GM18907 (cell line): ENCODE data around the gene GOLGA6A.
"Not testable (repeated sequence)": the region's sequence is repeated elsewhere in the genome, so short reads cannot be mapped to it uniquely, and the experiment has no call there.

ENCODE experiments used
- ATAC-seq: cut with Tn5 transposase; IDR thresholded peaks from one replicate; pipeline ENCODE4 v1.9.1; 2021; ENCODE audit warnings: mild to moderate bottlenecking, moderate library complexity; ENCODE audit not compliant: unreplicated experiment

Gene GOLGA6A

GRCh38 chr15:74082450-74082849 lies at the start of gene GOLGA6A:
GOLGA6A (minus strand) TSS chr15:74082550; CDS start chr15:74082509, 41 bp downstream.
- ATAC-seq, result not testable (repeated sequence)

GRCh38 chr15:74131628-74132413 lies 49.5 kb upstream of the GOLGA6A start:
- no peak for ATAC-seq

GRCh38 chr15:74130849-74131627 lies 48.7 kb upstream of the GOLGA6A start:
- no peak for ATAC-seq

- no peak for ATAC-seq
Measured at GRCh38 chr15:74130155-74130848, 48.0 kb upstream of the GOLGA6A start, which contains the start of gene ISLR2. ISLR2 (plus strand) TSS chr15:74130586; CDS start chr15:74132755, 2,169 bp downstream.

GRCh38 chr15:74129586-74130154 lies 47.3 kb upstream of the GOLGA6A start:
- ATAC-seq, result no peak

- no peak for ATAC-seq
Measured at GRCh38 chr15:74128785-74129585, 46.6 kb upstream of the GOLGA6A start.

- ATAC-seq, result no peak
Measured at GRCh38 chr15:74127954-74128784, 45.8 kb upstream of the GOLGA6A start.

GRCh38 chr15:74127255-74127953 lies 45.1 kb upstream of the GOLGA6A start:
- no peak for ATAC-seq

- no peak for ATAC-seq
Measured at GRCh38 chr15:74124759-74125158, 42.4 kb upstream of the GOLGA6A start.

- ATAC-seq, result no peak
Measured at GRCh38 chr15:74124196-74124595, 41.8 kb upstream of the GOLGA6A start.

GRCh38 chr15:74123658-74124057 lies 41.3 kb upstream of the GOLGA6A start:
- no peak for ATAC-seq

- ATAC-seq, result no peak
Measured at GRCh38 chr15:74123131-74123429, 40.7 kb upstream of the GOLGA6A start.

GRCh38 chr15:74122403-74123130 lies 40.2 kb upstream of the GOLGA6A start:
- no peak for ATAC-seq

- no peak for ATAC-seq
Measured at GRCh38 chr15:74121858-74122257, 39.5 kb upstream of the GOLGA6A start.

GRCh38 chr15:74121039-74121438 lies 38.7 kb upstream of the GOLGA6A start:
- no peak for ATAC-seq

GRCh38 chr15:74120426-74120825 lies 38.1 kb upstream of the GOLGA6A start:
- ATAC-seq, result no peak

- ATAC-seq, result no peak
Measured at GRCh38 chr15:74109713-74110112, 27.4 kb upstream of the GOLGA6A start.

- not testable (repeated sequence) for ATAC-seq
Measured at GRCh38 chr15:74108611-74109010, 26.3 kb upstream of the GOLGA6A start.
